GM19463 (cell line): ENCODE data around the gene ADAMTSL2.

Experiments
- ATAC-seq: cut with Tn5 transposase; IDR thresholded peaks from one replicate; pipeline ENCODE4 v1.9.1; 2021; ENCODE audit warnings: mild to moderate bottlenecking, moderate library complexity; ENCODE audit not compliant: unreplicated experiment

ADAMTSL2 gene

GRCh38 chr9:133616643-133617405, 82.3 kb downstream of the ADAMTSL2 start:
- no peak for ATAC-seq

GRCh38 chr9:133618726-133619125, 84.2 kb downstream of the ADAMTSL2 start:
- no peak for ATAC-seq

GRCh38 chr9:133619791-133620190, 85.3 kb downstream of the ADAMTSL2 start:
- ATAC-seq: no peak

- ATAC-seq: no peak
Observed at GRCh38 chr9:133621725-133622267, 87.3 kb downstream of the ADAMTSL2 start.

GRCh38 chr9:133622555-133622954, 88.1 kb downstream of the ADAMTSL2 start:
- no peak for ATAC-seq
